ENCODE measurements around the gene PFN4. TPM values are rescaled to one million over a fixed set of nuclear protein-coding genes. Genes with fewer than 3 reads are reported as not detected.
A peak's percentile ranks its signal among the peaks of the same experiment; 100 is the strongest.
"Not testable (repeated sequence)": the region's sequence is repeated elsewhere in the genome, so short reads cannot be mapped to it uniquely, and the experiment has no call there.

The PFN4 gene
- total RNA-seq, 1 donor, result not detected

DNA sequence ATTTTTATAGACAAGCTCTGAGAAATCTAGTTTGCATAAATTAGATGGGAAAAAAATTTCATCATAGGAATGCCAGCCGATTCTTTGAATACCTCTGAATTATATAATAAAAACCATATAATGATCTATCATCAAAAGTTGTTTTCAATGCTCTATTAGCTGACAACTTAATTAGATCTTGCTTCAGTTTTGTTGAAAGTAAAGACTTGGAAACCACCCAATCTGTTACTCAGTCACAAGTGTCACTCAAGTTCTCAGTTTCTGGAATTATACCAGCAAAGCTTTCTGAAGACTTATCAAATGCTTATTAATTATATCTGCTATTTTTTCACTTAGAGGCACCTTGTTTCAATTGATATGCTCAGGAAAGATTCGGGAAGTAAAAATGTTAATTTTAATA lies 21.1 kb downstream of the PFN4 start:
- Histone ChIP-seq H3K27me3 (ENCODE audit: insufficient read depth, low read length) (no peaks in the 10 kb centered on the region), H3K4me3 (ENCODE audit: low read length) (no peak overlapping the region), H3K9me3 (ENCODE audit: low read depth, low read length) (peaks cover 3% of the 10 kb centered on the region), H3K4me1 (ENCODE audit: insufficient read depth, low read length) (no peaks in the 10 kb centered on the region)

- H3K4me1 ChIP-seq (ENCODE audit: insufficient read depth, low read length); H3K4me3 ChIP-seq (ENCODE audit: low read length); H3K27me3 ChIP-seq (ENCODE audit: insufficient read depth, low read length); H3K9me3 ChIP-seq (ENCODE audit: low read depth, low read length): not testable (repeated sequence)
Measured at GRCh38 chr2:24100732-24101131, 22.4 kb downstream of the PFN4 start.

DNA sequence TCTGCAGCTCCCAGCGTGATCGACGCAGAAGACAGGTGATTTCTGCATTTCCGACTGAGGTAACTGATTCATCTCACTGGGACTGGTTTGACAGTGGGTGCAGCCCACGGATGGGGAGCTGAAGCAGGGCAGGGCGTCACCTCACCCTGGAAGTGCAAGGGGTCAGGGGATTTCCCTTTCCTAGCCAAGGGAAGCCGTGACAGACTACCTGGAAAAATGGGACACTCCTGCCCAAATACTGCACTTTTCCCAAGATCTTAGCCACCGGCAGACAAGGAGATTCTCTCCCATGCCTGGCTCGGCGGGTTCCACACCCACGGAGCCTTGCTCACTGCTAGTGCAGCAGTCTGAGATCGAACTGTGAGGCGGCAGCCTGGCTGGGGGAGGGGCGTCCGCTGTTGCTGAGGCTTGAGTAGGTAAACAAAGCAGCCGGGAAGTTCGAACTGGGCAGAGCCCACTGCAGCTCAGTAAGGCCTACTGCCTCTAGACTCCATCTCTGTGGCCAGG lies 27.9 kb downstream of the PFN4 start:
- H3K4me1 ChIP-seq (ENCODE audit: insufficient read depth, low read length); H3K27me3 ChIP-seq (ENCODE audit: insufficient read depth, low read length); H3K9me3 ChIP-seq (ENCODE audit: low read depth, low read length); H3K4me3 ChIP-seq (ENCODE audit: low read length): not testable (repeated sequence)

DNA sequence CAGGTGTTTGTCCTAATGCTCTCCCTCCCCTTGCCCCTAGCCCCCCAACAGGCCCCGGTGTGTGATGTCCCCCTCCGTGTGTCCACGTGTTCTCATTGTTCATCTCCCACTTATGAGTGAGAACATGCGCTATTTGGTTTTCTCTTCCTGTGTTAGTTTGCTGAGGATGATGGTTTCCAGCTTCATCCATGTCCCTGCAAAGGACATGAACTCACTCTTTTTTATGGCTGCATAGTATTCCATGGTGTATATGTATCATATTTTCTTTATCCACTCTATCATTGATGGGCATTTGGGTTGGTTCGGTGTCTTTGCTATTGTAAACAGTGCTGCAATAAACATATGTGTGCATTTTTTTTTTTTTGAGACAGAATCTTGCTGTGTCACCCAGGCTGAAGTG lies 29.9 kb downstream of the PFN4 start:
- not testable (repeated sequence) for H3K4me1 ChIP-seq (ENCODE audit: insufficient read depth, low read length); H3K4me3 ChIP-seq (ENCODE audit: low read length); H3K9me3 ChIP-seq (ENCODE audit: low read depth, low read length); H3K27me3 ChIP-seq (ENCODE audit: insufficient read depth, low read length)

DNA sequence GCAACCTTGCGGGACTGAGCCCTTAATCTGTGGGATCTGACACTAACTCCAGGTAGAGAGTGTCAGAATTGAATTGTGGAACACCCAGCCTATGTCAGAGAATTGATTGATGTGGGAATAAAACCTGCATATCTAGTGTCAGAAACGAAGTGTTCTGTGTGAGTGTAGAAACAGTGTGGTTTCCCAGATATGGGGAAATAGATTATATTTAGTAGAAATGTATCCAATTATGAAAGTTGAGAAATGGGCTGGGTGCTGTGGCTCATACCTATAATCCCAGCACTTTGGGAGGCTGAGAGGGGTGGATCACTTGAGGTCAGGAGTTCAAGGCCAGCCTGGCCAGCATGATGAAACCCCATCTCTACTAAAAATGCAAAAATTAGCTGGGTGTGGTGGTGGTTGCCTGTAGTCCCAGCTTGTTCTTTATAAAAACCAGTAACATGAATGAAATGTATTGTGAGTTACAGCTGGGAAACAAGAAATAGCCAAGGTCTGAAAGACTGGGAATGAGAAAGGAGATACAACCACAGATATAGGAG lies 34.2 kb downstream of the PFN4 start:
- Histone ChIP-seq H3K9me3 (ENCODE audit: low read depth, low read length) (no peaks in the 10 kb centered on the region), H3K4me1 (ENCODE audit: insufficient read depth, low read length) (peaks cover 19% of the 10 kb centered on the region), H3K4me3 (ENCODE audit: low read length) (no peak overlapping the region), H3K27me3 (ENCODE audit: insufficient read depth, low read length) (no peaks in the 10 kb centered on the region)

- H3K9me3 ChIP-seq (ENCODE audit: low read depth, low read length), result no peaks in the 10 kb centered on the region
- H3K27me3 ChIP-seq (ENCODE audit: insufficient read depth, low read length), result no peaks in the 10 kb centered on the region
- peaks cover 38% of the 10 kb centered on the region for H3K4me1 ChIP-seq (ENCODE audit: insufficient read depth, low read length)
- no peak overlapping the region for H3K4me3 ChIP-seq (ENCODE audit: low read length)
Measured at GRCh38 chr2:24087032-24087431, 36.1 kb downstream of the PFN4 start.

DNA sequence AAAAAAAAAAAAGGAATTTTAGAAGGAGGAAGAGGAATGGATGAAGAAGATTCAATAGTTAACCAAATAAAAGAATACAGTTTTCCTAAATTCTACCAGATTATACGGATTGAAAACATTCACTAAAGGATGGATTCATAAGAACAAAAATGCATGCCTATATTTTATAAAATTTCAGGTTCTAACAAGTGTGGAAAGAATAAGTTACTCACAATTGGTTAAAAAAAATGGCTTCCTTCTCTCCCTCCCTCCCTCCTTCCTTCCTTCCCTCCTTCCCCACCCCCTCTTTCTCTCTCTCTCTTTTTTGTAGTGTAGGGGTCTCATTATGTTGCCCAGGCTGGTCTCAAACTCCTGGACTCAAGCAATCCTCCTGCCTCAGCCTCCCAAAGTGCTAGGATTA lies 36.9 kb downstream of the PFN4 start:
- Histone ChIP-seq H3K9me3 (ENCODE audit: low read depth, low read length) (no peaks in the 10 kb centered on the region), H3K27me3 (ENCODE audit: insufficient read depth, low read length) (no peaks in the 10 kb centered on the region), H3K4me1 (ENCODE audit: insufficient read depth, low read length) (peaks cover 46% of the 10 kb centered on the region), H3K4me3 (ENCODE audit: low read length) (no peak overlapping the region)

- Histone ChIP-seq H3K4me3 (ENCODE audit: low read length) (peak overlapping the region; percentile 53), H3K4me1 (ENCODE audit: insufficient read depth, low read length) (peaks cover 55% of the 10 kb centered on the region), H3K9me3 (ENCODE audit: low read depth, low read length) (no peaks in the 10 kb centered on the region), H3K27me3 (ENCODE audit: insufficient read depth, low read length) (no peaks in the 10 kb centered on the region)
Measured at GRCh38 chr2:24085200-24085489, 38.0 kb downstream of the PFN4 start.

DNA sequence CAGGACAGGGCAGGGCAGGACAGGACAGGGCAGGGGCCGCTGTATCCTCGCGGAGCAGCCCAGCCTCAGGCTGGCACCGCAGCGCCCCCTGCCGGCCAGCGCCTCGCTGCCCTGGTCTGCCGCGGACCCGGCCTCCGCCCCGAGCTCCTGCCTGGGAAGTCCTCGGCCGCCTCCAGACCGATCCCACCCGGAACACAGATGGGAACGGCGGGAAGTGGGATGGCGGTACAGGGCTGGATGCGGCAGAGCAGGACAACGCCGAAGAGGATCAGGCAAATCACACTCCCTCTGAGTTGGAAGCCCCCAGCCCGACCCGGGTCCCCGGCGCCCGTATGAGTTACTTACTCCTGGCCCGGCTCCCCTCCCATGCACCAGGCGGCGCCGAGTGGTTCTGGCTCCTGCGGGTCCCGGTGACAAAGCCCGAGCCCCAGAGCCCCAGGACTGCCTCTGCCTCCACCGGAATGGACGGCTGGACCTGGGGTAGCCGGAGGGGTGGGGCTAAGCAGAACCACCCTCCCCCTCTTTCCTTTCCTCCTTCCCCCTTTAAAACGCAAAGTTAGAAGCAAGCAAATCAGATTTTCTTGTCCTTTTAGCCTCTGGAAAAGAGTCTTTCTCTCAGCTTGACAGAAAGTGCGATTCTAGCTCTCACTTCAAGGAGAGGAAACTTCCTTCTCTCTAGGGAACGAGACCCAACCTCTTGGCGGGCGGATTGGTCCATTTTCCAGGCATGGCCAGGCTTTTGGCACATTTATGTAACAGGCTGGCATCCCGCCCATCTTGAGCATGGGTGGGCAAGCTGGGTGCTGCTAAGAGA lies 38.5 kb downstream of the PFN4 start, which contains the start of gene TP53I3:
Gene TP53I3, minus strand, starts transcription at position 449 of the 814 bp plus-strand sequence. CDS start 508 bp downstream, outside the sequence.
- peak within 1 kb of the TSS; percentile 53 for H3K4me3 ChIP-seq (ENCODE audit: low read length)
- H3K27me3 ChIP-seq (ENCODE audit: insufficient read depth, low read length), result no peaks in the 10 kb centered on the region
- no peaks in the 10 kb centered on the region for H3K9me3 ChIP-seq (ENCODE audit: low read depth, low read length)
- H3K4me1 ChIP-seq (ENCODE audit: insufficient read depth, low read length), result peaks cover 55% of the 10 kb centered on the region

GRCh38 chr2:24083567-24084385 lies 39.4 kb downstream of the PFN4 start:
- Histone ChIP-seq H3K27me3 (ENCODE audit: insufficient read depth, low read length) (no peaks in the 10 kb centered on the region), H3K4me1 (ENCODE audit: insufficient read depth, low read length) (peaks cover 52% of the 10 kb centered on the region), H3K9me3 (ENCODE audit: low read depth, low read length) (no peaks in the 10 kb centered on the region), H3K4me3 (ENCODE audit: low read length) (peak overlapping the region; percentile 53)

DNA sequence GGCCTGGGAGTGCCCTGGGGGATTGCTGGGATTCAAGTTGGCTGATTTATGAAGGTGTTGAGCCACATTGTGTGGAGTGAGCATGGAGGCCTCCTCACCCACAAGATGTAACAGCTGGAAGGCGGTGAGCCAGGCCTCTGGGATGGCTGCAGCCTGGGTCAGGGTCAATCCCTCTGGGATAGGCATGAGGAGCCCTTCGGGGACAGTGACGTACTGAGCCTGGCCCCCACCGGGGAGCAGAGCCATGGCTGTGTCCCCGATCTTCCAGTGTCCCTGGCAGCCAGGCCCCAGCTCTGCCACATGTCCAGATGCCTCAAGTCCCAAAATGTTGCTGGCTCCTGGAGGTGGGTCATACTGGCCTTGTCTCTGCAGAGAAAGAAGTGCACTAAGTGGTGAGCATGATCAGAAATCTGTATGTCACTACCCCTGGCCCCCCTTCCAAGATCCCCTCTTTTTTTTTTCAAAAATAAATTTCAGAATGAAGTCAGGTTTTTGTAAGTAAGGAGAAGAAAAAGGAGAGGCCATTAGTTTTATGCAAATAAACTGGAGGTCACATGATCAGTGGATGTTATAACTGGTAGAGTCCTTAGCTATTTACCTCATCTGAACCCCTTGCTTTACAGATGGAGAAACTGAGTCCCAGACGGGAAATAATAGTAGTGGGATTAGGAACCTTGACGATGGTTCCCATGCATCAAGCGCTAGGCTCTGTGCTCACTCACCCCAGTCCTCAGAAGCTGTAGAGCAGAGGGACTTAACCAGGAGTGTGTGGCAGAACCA lies 40.2 kb downstream of the PFN4 start:
- no peaks in the 10 kb centered on the region for H3K27me3 ChIP-seq (ENCODE audit: insufficient read depth, low read length)
- no peaks in the 10 kb centered on the region for H3K9me3 ChIP-seq (ENCODE audit: low read depth, low read length)
- H3K4me1 ChIP-seq (ENCODE audit: insufficient read depth, low read length), result peaks cover 57% of the 10 kb centered on the region
- H3K4me3 ChIP-seq (ENCODE audit: low read length), result peak overlapping the region; percentile 53

DNA sequence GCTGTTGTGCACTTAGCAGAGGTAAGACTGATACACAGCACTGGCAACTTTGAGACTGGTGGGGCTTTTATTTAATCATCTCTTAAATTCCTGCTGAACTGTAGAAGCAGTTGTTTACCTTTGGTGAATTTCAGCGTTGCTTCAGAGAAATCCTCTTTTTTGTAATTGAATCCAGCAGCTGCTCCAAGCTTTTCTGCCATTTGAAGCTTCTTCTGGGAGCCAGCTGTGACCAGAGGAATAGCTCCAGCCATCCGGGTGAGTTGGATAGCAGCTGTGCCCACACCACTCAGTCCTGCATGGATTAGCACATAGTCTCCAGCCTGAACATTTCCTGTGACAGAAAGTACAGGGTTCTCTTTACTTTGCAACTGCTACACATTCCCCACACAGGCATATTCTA lies 42.4 kb downstream of the PFN4 start:
- Histone ChIP-seq H3K27me3 (ENCODE audit: insufficient read depth, low read length) (no peaks in the 10 kb centered on the region), H3K4me1 (ENCODE audit: insufficient read depth, low read length) (peaks cover 68% of the 10 kb centered on the region)

GRCh38 chr2:24077879-24078278 lies 45.3 kb downstream of the PFN4 start:
- no peaks in the 10 kb centered on the region for H3K27me3 ChIP-seq (ENCODE audit: insufficient read depth, low read length)
- peaks cover 59% of the 10 kb centered on the region for H3K4me1 ChIP-seq (ENCODE audit: insufficient read depth, low read length)
- no peaks in the 10 kb centered on the region for H3K9me3 ChIP-seq (ENCODE audit: low read depth, low read length)
- H3K4me3 ChIP-seq (ENCODE audit: low read length), result no peak overlapping the region

More for the DNA sequence above, 42.4 kb downstream of the PFN4 start:
- H3K9me3 ChIP-seq (ENCODE audit: low read depth, low read length), result no peaks in the 10 kb centered on the region
- no peak overlapping the region for H3K4me3 ChIP-seq (ENCODE audit: low read length)

- Histone ChIP-seq H3K27me3 (ENCODE audit: insufficient read depth, low read length) (no peaks in the 10 kb centered on the region), H3K4me3 (ENCODE audit: low read length) (peak overlapping the region; percentile 72), H3K4me1 (ENCODE audit: insufficient read depth, low read length) (peaks cover 55% of the 10 kb centered on the region), H3K9me3 (ENCODE audit: low read depth, low read length) (no peaks in the 10 kb centered on the region)
Measured at GRCh38 chr2:24077535-24077877, 45.6 kb downstream of the PFN4 start.
